Measurements from ENCODE around the gene ATXN1L. TPM values are rescaled to one million over a fixed set of nuclear protein-coding genes. Genes with fewer than 3 reads are reported as not detected.

Gene ATXN1L
- total RNA-seq, 2 donors from 2014 or later = 19.4 to 26.1 TPM

DNA sequence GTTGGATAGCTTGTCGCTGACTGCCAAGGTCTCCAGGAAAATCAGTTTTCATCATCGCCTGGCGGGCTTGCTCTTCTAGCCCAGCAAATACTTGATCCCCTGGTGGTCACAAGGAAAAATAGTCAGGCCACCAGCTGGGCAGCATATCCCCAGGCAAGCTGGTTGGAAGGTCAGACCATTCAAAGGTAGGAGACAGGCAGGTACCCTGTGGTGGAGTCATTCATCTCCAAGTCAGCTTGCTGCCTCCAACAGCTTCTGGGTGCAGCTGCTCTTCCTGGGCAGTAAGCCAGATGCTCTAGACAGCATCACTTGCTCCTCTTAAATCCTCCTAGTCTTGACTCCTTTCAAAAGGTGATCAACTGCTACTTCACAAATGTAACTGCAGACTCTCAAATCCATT, 22.2 kb downstream of the ATXN1L start:
- Histone ChIP-seq H3K9me3 (no peaks in the 10 kb centered on the region), H3K9ac (ENCODE audit: low read depth in 2 of 2, low read length in 2 of 2) (no peak overlapping the region), H3K36me3 (no peaks in the 10 kb centered on the region), H3K27ac (no peak overlapping the region), H3K4me3 (no peak overlapping the region), H3K27me3 (no peaks in the 10 kb centered on the region), H3K4me1 (no peaks in the 10 kb centered on the region)
- intact Hi-C loops (cut with DNase I) = no loop called here
- no peak for TF ChIP-seq CTCF (IDR thresholded peaks at IDR 0.05)
- DNase-seq = no peak

DNA sequence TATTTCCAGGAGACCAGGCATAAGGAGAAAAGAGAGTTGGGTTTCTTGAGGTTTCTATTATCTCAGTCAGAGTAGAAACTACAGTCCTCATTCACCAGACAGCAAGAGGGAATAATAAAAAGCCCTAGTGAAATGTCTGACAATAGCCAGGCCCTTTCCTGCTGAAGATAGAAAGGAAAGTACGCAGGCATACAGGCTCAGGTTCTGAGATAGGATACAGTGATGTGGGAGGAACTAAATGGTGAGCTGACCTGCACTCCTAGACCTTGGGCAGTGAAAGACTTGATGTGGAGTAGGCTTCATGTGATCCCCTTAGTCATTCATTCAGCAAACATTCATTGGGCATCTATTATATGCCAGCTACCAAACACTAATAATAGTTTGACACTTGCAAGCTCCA, 23.3 kb downstream of the ATXN1L start:
- intact Hi-C loops (cut with DNase I) = no loop called here
- H3K9ac ChIP-seq (ENCODE audit: low read depth in 2 of 2, low read length in 2 of 2) = no peak overlapping the region
- H3K27ac ChIP-seq = no peak overlapping the region
- no peak overlapping the region for H3K4me3 ChIP-seq
- H3K36me3 ChIP-seq = no peaks in the 10 kb centered on the region
- no peak for DNase-seq
- H3K4me1 ChIP-seq = no peaks in the 10 kb centered on the region
- no peak for TF ChIP-seq CTCF (IDR thresholded peaks at IDR 0.05)
- H3K27me3 ChIP-seq = no peaks in the 10 kb centered on the region
- H3K9me3 ChIP-seq = no peaks in the 10 kb centered on the region

DNA sequence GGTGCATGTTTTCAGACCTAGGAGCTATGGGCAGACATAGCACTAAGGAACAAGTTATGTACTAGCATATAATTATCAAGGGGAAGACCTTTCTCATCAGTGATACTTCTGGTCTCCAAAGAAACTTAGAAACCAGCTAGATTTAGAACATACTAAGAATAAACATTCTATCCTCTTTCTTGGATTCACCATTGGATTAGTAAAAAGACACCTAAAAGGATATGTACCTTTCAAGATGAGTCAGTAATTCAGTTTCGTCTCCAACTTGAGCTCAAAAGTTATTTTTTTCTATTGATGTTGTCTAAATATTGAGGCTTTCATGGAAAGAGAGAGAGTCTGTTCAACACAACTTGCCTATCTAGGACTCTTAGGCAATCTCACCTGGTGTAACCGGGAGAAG, 25.0 kb downstream of the ATXN1L start:
- intact Hi-C loops (cut with DNase I) = no loop called here
- DNase-seq = no peak
- Histone ChIP-seq H3K27ac (no peak overlapping the region), H3K27me3 (no peaks in the 10 kb centered on the region), H3K9me3 (no peaks in the 10 kb centered on the region), H3K9ac (ENCODE audit: low read depth in 2 of 2, low read length in 2 of 2) (no peak overlapping the region), H3K4me3 (no peak overlapping the region), H3K4me1 (no peaks in the 10 kb centered on the region), H3K36me3 (no peaks in the 10 kb centered on the region)
- TF ChIP-seq CTCF (IDR thresholded peaks at IDR 0.05) = no peak

GRCh38 chr16:71873199-71873598, 27.4 kb downstream of the ATXN1L start:
- no peak for DNase-seq
- H3K9me3 ChIP-seq = no peaks in the 10 kb centered on the region
- no peaks in the 10 kb centered on the region for H3K27me3 ChIP-seq
- intact Hi-C loops (cut with DNase I) = no loop called here
- no peak for TF ChIP-seq CTCF (IDR thresholded peaks at IDR 0.05)
- H3K4me1 ChIP-seq = no peaks in the 10 kb centered on the region
- no peak overlapping the region for H3K27ac ChIP-seq
- H3K9ac ChIP-seq (ENCODE audit: low read depth in 2 of 2, low read length in 2 of 2) = no peak overlapping the region
- H3K36me3 ChIP-seq = no peaks in the 10 kb centered on the region
- no peak overlapping the region for H3K4me3 ChIP-seq

- no peak overlapping the region for H3K27ac ChIP-seq
- H3K4me1 ChIP-seq = no peaks in the 10 kb centered on the region
- no peaks in the 10 kb centered on the region for H3K27me3 ChIP-seq
- no peak for TF ChIP-seq CTCF (IDR thresholded peaks at IDR 0.05)
- H3K9ac ChIP-seq (ENCODE audit: low read depth in 2 of 2, low read length in 2 of 2) = no peak overlapping the region
- no peaks in the 10 kb centered on the region for H3K9me3 ChIP-seq
- intact Hi-C loops (cut with DNase I) = no loop called here
- H3K36me3 ChIP-seq = no peaks in the 10 kb centered on the region
- DNase-seq = no peak
- no peak overlapping the region for H3K4me3 ChIP-seq
Measured at GRCh38 chr16:71878911-71879310, 33.1 kb downstream of the ATXN1L start.

DNA sequence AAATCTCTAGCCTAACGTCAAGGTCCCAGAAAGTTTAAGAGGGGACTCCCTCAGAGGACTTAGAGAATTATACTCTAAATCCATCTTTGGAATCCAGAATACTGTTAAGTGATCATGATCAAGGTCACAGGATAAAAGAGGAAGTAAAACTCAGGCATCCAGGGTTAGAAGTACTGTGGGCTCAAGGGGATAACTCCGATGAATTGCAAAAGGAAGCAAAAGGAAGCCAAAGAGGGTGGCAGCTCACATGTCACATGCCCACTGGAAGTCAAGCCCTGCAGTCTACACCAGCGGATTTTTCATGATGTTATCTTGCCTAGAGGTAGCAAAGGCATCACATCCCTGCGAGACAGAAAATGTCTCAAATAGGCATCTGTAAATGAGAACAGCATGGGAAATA, 34.4 kb downstream of the ATXN1L start:
- Histone ChIP-seq H3K4me3 (no peak overlapping the region), H3K9ac (ENCODE audit: low read depth in 2 of 2, low read length in 2 of 2) (no peak overlapping the region), H3K36me3 (no peaks in the 10 kb centered on the region), H3K4me1 (no peaks in the 10 kb centered on the region), H3K27me3 (no peaks in the 10 kb centered on the region), H3K9me3 (no peaks in the 10 kb centered on the region), H3K27ac (no peak overlapping the region)
- TF ChIP-seq CTCF (IDR thresholded peaks at IDR 0.05) = no peak
- DNase-seq = no peak
- intact Hi-C loops (cut with DNase I) = loop anchor here (5.0 kb wide), 1 partner anchor 82 kb away; no protein-coding TSS in a partner anchor
